HG03108 (cell line): ENCODE results near the gene SEMA6B.
A peak's percentile ranks its signal among the peaks of the same experiment; 100 is the strongest.
"Not testable (repeated sequence)": the region's sequence is repeated elsewhere in the genome, so short reads cannot be mapped to it uniquely, and the experiment has no call there.

Experiments
- ATAC-seq: cut with Tn5 transposase; IDR thresholded peaks from one replicate; pipeline ENCODE4 v1.9.1; 2021; ENCODE audit warnings: moderate library complexity; ENCODE audit not compliant: unreplicated experiment

Gene SEMA6B

GRCh38 chr19:4559569-4559968, at the start of gene SEMA6B:
Gene SEMA6B (minus strand): TSS chr19:4559684. CDS start chr19:4558457, 1,227 bp downstream.
- no peak for ATAC-seq

- no peak for ATAC-seq
These were observed 47.6 kb upstream of the SEMA6B start for GRCh38 chr19:4606921-4607678.

GRCh38 chr19:4606181-4606580, 46.7 kb upstream of the SEMA6B start:
- ATAC-seq, result no peak

GRCh38 chr19:4604912-4605311, 45.4 kb upstream of the SEMA6B start:
- ATAC-seq, result no peak

GRCh38 chr19:4602915-4603314, 43.4 kb upstream of the SEMA6B start:
- no peak for ATAC-seq

GRCh38 chr19:4602173-4602788, 42.8 kb upstream of the SEMA6B start:
- no peak for ATAC-seq

- ATAC-seq, result no peak
These were observed 41.4 kb upstream of the SEMA6B start for GRCh38 chr19:4600893-4601292.

- no peak for ATAC-seq
These were observed 40.6 kb upstream of the SEMA6B start for GRCh38 chr19:4600082-4600481.

GRCh38 chr19:4598712-4599111, 39.2 kb upstream of the SEMA6B start:
- ATAC-seq, result no peak

GRCh38 chr19:4597975-4598671, 38.6 kb upstream of the SEMA6B start:
- ATAC-seq, result peak; percentile 52

- ATAC-seq, result no peak
These were observed 37.9 kb upstream of the SEMA6B start for GRCh38 chr19:4597278-4597974.

GRCh38 chr19:4596033-4596904, 36.8 kb upstream of the SEMA6B start:
- no peak for ATAC-seq

GRCh38 chr19:4595158-4595557, 35.7 kb upstream of the SEMA6B start:
- ATAC-seq, result not testable (repeated sequence)

- no peak for ATAC-seq
These were observed 34.7 kb upstream of the SEMA6B start for GRCh38 chr19:4594201-4594600.

GRCh38 chr19:4593409-4593851, 33.9 kb upstream of the SEMA6B start:
- no peak for ATAC-seq

- ATAC-seq, result no peak
These were observed 33.0 kb upstream of the SEMA6B start for GRCh38 chr19:4592445-4592844.

- ATAC-seq, result no peak
These were observed 31.8 kb upstream of the SEMA6B start for GRCh38 chr19:4591320-4591719.

- no peak for ATAC-seq
These were observed 31.1 kb upstream of the SEMA6B start for GRCh38 chr19:4590559-4590958.

- ATAC-seq, result no peak
These were observed 30.3 kb upstream of the SEMA6B start for GRCh38 chr19:4589579-4590410.
